Thyroid gland (tissue), 4 donors: ENCODE measurements around the gene LPAR1. TPM values are rescaled to one million over a fixed set of nuclear protein-coding genes. Genes with fewer than 3 reads are reported as not detected.

Source experiments
- DNase-seq, 2 donors: peaks; one replicate each; pipeline ENCODE4 v3.0.0-alpha.2; 2019
- H3K27ac ChIP-seq, 3 donors: fragments of 200-600 bp; sonication (generic); 1 replicate in 2 of 3; 2 replicates in 1 of 3; pipeline ENCODE4 v1.5.1; 2016 to 2019; ENCODE audit warnings: mild to moderate bottlenecking in 1 of 3, moderate library complexity in 1 of 3
- H3K27me3 ChIP-seq: fragments of 200-600 bp; sonication (generic); one replicate; pipeline ENCODE4 v1.5.1; 2019
- H3K36me3 ChIP-seq, 2 donors: fragments of 200-600 bp; sonication (generic); one replicate each; pipeline ENCODE4 v1.5.1; 2016 to 2019
- H3K4me1 ChIP-seq, 2 donors: fragments of 200-600 bp; sonication (generic); one replicate each; pipeline ENCODE4 v1.5.1; 2017 to 2019
- H3K4me3 ChIP-seq, 3 donors: fragments of 200-600 bp; sonication (generic); replicated peaks in 1 of 3; 1 replicate in 2 of 3; 2 replicates in 1 of 3; pipeline ENCODE4 v1.5.1; 2016; ENCODE audit warnings: mild to moderate bottlenecking in 1 of 3
- H3K9me3 ChIP-seq: fragments of 200-600 bp; sonication (generic); one replicate; pipeline ENCODE4 v1.5.1; 2017
- CTCF ChIP-seq, 6 experiments: fragments of 200-600 bp in 3 of 6; fragments of 450-650 bp in 3 of 6; sonication (generic) in 3 of 6; IDR thresholded peaks; one replicate each; pipeline ENCODE4 v1.5.1; 2016 to 2019; ENCODE audit warnings: antibody characterized with exemption in 6 of 6, mild to moderate bottlenecking in 2 of 6, inconsistent platforms in 1 of 6, moderate library complexity in 1 of 6
- POLR2A ChIP-seq, 2 donors: fragments of 450-650 bp; IDR thresholded peaks; one replicate each; pipeline ENCODE4 v1.6.1; 2017; ENCODE audit warnings: antibody characterized with exemption in 2 of 2, mild to moderate bottlenecking in 2 of 2, moderate library complexity in 1 of 2
- WGBS, 2 donors: methylation state at CpG; one replicate each; pipeline ENCODE4 v1.1.5; 2017; 5-methylcytosine and 5-hydroxymethylcytosine counted together
- intact Hi-C: fragments of 100-400 bp; cut with DNase I; formaldehyde crosslinking; loops from one replicate; pipeline ENCODE4 v1.15.1; 2023
- total RNA-seq, 4 donors: library from RNA; depleted of rRNA; stranded (reverse); fragments of >200 nt; gene quantifications; one replicate each; pipeline ENCODE4 v1.2.3, GENCODE V29; 2016

LPAR1 gene
- total RNA-seq, 4 donors from 2014 or later = 40.8 to 98.5 (median 56.4) TPM

GRCh38 chr9:110954822-110955291, 83.4 kb downstream of the LPAR1 start:
- Histone ChIP-seq H3K27ac (no peak overlapping the region), H3K27me3 (no peaks in the 10 kb centered on the region), H3K4me3 (no peak overlapping the region), H3K36me3 (no peaks in the 10 kb centered on the region), H3K9me3 (no peaks in the 10 kb centered on the region), H3K4me1 (peaks cover 0 to 16% of the 10 kb centered on the region in 2 donors)
- intact Hi-C loops = no loop called here
- TF ChIP-seq CTCF (IDR thresholded peaks at IDR 0.05) (no peak), POLR2A (IDR thresholded peaks at IDR 0.05) (no peak)
- no peak for DNase-seq
- 70 to 81% methylated on average over 1 of the region's 1 CpG for WGBS, 2 donors

- Histone ChIP-seq H3K27me3 (no peaks in the 10 kb centered on the region), H3K9me3 (no peaks in the 10 kb centered on the region), H3K36me3 (no peaks in the 10 kb centered on the region), H3K4me1 (peaks cover 0 to 16% of the 10 kb centered on the region in 2 donors), H3K27ac (no peak overlapping the region), H3K4me3 (no peak overlapping the region)
- 83 to 90% methylated on average over 3 to 4 of the region's 4 CpGs for WGBS, 2 donors
- no peak for DNase-seq
- TF ChIP-seq POLR2A (IDR thresholded peaks at IDR 0.05) = no peak
- no peak for TF ChIP-seq CTCF (IDR thresholded peaks at IDR 0.05)
- intact Hi-C loops = no loop called here
These were observed 85.8 kb downstream of the LPAR1 start for GRCh38 chr9:110952540-110952859.

GRCh38 chr9:110951805-110952539, 86.3 kb downstream of the LPAR1 start:
- Histone ChIP-seq H3K36me3 (no peaks in the 10 kb centered on the region), H3K9me3 (no peaks in the 10 kb centered on the region), H3K27me3 (no peaks in the 10 kb centered on the region), H3K4me1 (peaks cover 0 to 16% of the 10 kb centered on the region in 2 donors), H3K27ac (no peak overlapping the region), H3K4me3 (no peak overlapping the region)
- TF ChIP-seq CTCF (IDR thresholded peaks at IDR 0.05) (no peak), POLR2A (IDR thresholded peaks at IDR 0.05) (no peak)
- WGBS, 2 donors = 72 to 82% methylated on average over 4 of the region's 4 CpGs
- intact Hi-C loops = no loop called here
- DNase-seq = no peak

GRCh38 chr9:110950041-110950645, 88.1 kb downstream of the LPAR1 start:
- H3K4me1 ChIP-seq = peaks cover 0 to 16% of the 10 kb centered on the region in 2 donors
- H3K27ac ChIP-seq = no peak overlapping the region
- DNase-seq = no peak
- no peaks in the 10 kb centered on the region for H3K27me3 ChIP-seq
- H3K36me3 ChIP-seq = no peaks in the 10 kb centered on the region
- H3K4me3 ChIP-seq = no peak overlapping the region
- WGBS, 2 donors = 92 to 96% methylated on average over 4 of the region's 4 CpGs
- H3K9me3 ChIP-seq = no peaks in the 10 kb centered on the region
- no peak for TF ChIP-seq POLR2A (IDR thresholded peaks at IDR 0.05)
- no peak for TF ChIP-seq CTCF (IDR thresholded peaks at IDR 0.05)
- intact Hi-C loops = no loop called here

GRCh38 chr9:110949081-110949480, 89.2 kb downstream of the LPAR1 start:
- Histone ChIP-seq H3K4me1 (peaks cover 0 to 16% of the 10 kb centered on the region in 2 donors), H3K27ac (no peak overlapping the region), H3K27me3 (no peaks in the 10 kb centered on the region), H3K36me3 (no peaks in the 10 kb centered on the region), H3K4me3 (no peak overlapping the region), H3K9me3 (no peaks in the 10 kb centered on the region)
- no peak for DNase-seq
- intact Hi-C loops = no loop called here
- TF ChIP-seq CTCF (IDR thresholded peaks at IDR 0.05) (no peak), POLR2A (IDR thresholded peaks at IDR 0.05) (no peak)
- WGBS, 2 donors = 87 to 93% methylated on average over 4 of the region's 4 CpGs
